HCT116 (cell line): ENCODE measurements around the gene UBTF. TPM values are rescaled to one million over a fixed set of nuclear protein-coding genes. Genes with fewer than 3 reads are reported as not detected.

Experiments used
- ATAC-seq: fragments of 200-7000 bp; cut with Tn5 transposase; 2 replicates; pipeline ENCODE4 v1.9.1; 2020; ENCODE audit warnings: mild to moderate bottlenecking, moderate library complexity
- BruUV-seq: library from RNA; stranded (reverse); fragments of 400-500 nt; replicated peaks from 2 replicates; lab custom pipeline; 2021; lab: Mats Ljungman, UMichigan
- CTCF ChIA-PET: fragments of 300-600 bp; sonication (Branson Sonifier 250); formaldehyde crosslinking; loops from one replicate; lab custom pipeline; 2021; ENCODE audit warnings: antibody characterized with exemption; lab: Charles Lee
- POLR2A ChIA-PET: fragments of 300-600, 350-600 bp; sonication (Branson Sonifier 250); formaldehyde crosslinking; loops from one replicate; lab custom pipeline; 2021; ENCODE audit warnings: antibody characterized with exemption; lab: Charles Lee
- RAD21 ChIA-PET, 2 experiments: fragments of 300-600 bp; sonication (Branson Sonifier 250); formaldehyde crosslinking; loops; one replicate each; lab custom pipeline; 2023; ENCODE audit warnings: low total read pairs in 2 of 2; ENCODE audit not compliant: uncharacterized antibody in 2 of 2, unreplicated experiment in 2 of 2, low non-redundant PET in 1 of 2; lab: Charles Lee
- DNase-seq: peaks from one replicate; pipeline ENCODE4 v3.0.0-alpha.2; 2010; ENCODE audit warnings: low read depth, low spot score
- H2AFZ ChIP-seq: fragments of 200-600 bp; shearing (Covaris generic), sonication (generic); 2 replicates; pipeline ENCODE4 v1.6.1; 2017; ENCODE audit warnings: low read depth, mixed run types, mixed read lengths, antibody characterized with exemption, low read length; ENCODE audit not compliant: poor library complexity, severe bottlenecking
- H3K27ac ChIP-seq: 2 replicates; pipeline ENCODE4 v1.5.1; 2012; ENCODE audit warnings: low read depth, low read length
- H3K27me3 ChIP-seq: fragments of 200-600 bp; sonication (generic); 2 replicates; pipeline ENCODE4 v1.6.1; 2016; ENCODE audit warnings: mixed run types, low read length, mixed read lengths; ENCODE audit not compliant: insufficient read depth
- H3K36me3 ChIP-seq, 2 experiments: fragments of 200-500 bp in 1 of 2; fragments of 200-600 bp in 1 of 2; sonication (Bioruptor generic) in 1 of 2; sonication (generic) in 1 of 2; 2 replicates each; pipeline versions ENCODE4 v1.5.1 to v1.6.1; 2014 to 2016; ENCODE audit warnings: low read length in 2 of 2, inconsistent platforms in 1 of 2, mixed read lengths in 1 of 2, mixed run types in 1 of 2; ENCODE audit not compliant: insufficient read depth in 2 of 2, control insufficient read depth in 1 of 2
- H3K4me1 ChIP-seq, 2 experiments: fragments of 200-600 bp in 1 of 2; sonication (generic) in 1 of 2; 2 replicates each; pipeline versions ENCODE4 v1.5.1 to v1.6.1; 2012 to 2017; ENCODE audit warnings: low read length in 2 of 2, inconsistent platforms in 1 of 2, mild to moderate bottlenecking in 1 of 2, mixed read lengths in 1 of 2, mixed run types in 1 of 2, moderate library complexity in 1 of 2; ENCODE audit not compliant: insufficient read depth in 2 of 2, control insufficient read depth in 1 of 2
- H3K4me2 ChIP-seq: fragments of 200-600 bp; sonication (generic); 2 replicates; pipeline ENCODE4 v1.6.1; 2017; ENCODE audit warnings: mixed run types, low read length, mixed read lengths
- H3K4me3 ChIP-seq, 2 experiments: fragments of 200-600 bp in 1 of 2; sonication (generic) in 1 of 2; replicated peaks in 1 of 2; 2 replicates each; pipeline ENCODE4 v1.5.1; 2011 to 2016; ENCODE audit warnings: low read length in 2 of 2, control low read depth in 1 of 2, low read depth in 1 of 2, mild to moderate bottlenecking in 1 of 2, mixed read lengths in 1 of 2, mixed run types in 1 of 2
- H3K79me2 ChIP-seq: fragments of 200-600 bp; sonication (generic); 2 replicates; pipeline ENCODE4 v1.6.1; 2017; ENCODE audit warnings: mild to moderate bottlenecking, mixed run types, low read length, moderate library complexity, mixed read lengths; ENCODE audit not compliant: insufficient read depth
- H3K9ac ChIP-seq: fragments of 200-600 bp; sonication (generic); 2 replicates; pipeline ENCODE4 v1.6.1; 2016; ENCODE audit warnings: low read length, mixed read lengths
- H3K9me2 ChIP-seq: fragments of 200-600 bp; sonication (generic), shearing (Covaris generic); 2 replicates; pipeline ENCODE4 v1.6.1; 2017; ENCODE audit warnings: mixed run types, mild to moderate bottlenecking, moderate library complexity; ENCODE audit not compliant: insufficient read depth
- H3K9me3 ChIP-seq, 2 experiments: fragments of 200-500 bp in 1 of 2; fragments of 200-600 bp in 1 of 2; sonication (Bioruptor generic) in 1 of 2; sonication (generic) in 1 of 2; 2 replicates each; pipeline ENCODE4 v1.6.1; 2014 to 2017; ENCODE audit warnings: low read length in 2 of 2, mixed read lengths in 2 of 2, inconsistent platforms in 1 of 2, low read depth in 1 of 2, mild to moderate bottlenecking in 1 of 2, mixed run types in 1 of 2, moderate library complexity in 1 of 2; ENCODE audit not compliant: control insufficient read depth in 1 of 2, insufficient read depth in 1 of 2
- H4K20me1 ChIP-seq: fragments of 200-600 bp; sonication (generic), shearing (Covaris generic); 2 replicates; pipeline ENCODE4 v1.6.1; 2017; ENCODE audit warnings: mixed run types, mild to moderate bottlenecking, moderate library complexity; ENCODE audit not compliant: insufficient read depth
- CBX3 ChIP-seq: IDR thresholded peaks from 2 replicates; pipeline ENCODE4 v1.6.1; 2012; ENCODE audit warnings: low read depth
- CEBPB ChIP-seq: IDR thresholded peaks from 2 replicates; pipeline ENCODE4 v1.6.1; 2012; ENCODE audit warnings: low read depth
- EGR1 ChIP-seq: IDR thresholded peaks from 2 replicates; pipeline ENCODE4 v1.6.1; 2012; ENCODE audit warnings: low read depth
- ELF1 ChIP-seq: IDR thresholded peaks from 2 replicates; pipeline ENCODE4 v1.6.1; 2012; ENCODE audit warnings: low read depth, borderline replicate concordance
- JUND ChIP-seq: IDR thresholded peaks from 2 replicates; pipeline ENCODE4 v1.6.1; 2012
- POLR2A ChIP-seq: IDR thresholded peaks from 2 replicates; pipeline ENCODE4 v1.7.0; 2011; ENCODE audit warnings: borderline replicate concordance; ENCODE audit not compliant: insufficient read depth, insufficient read length; ENCODE audit errors: extremely low read depth
- POLR2AphosphoS5 ChIP-seq: IDR thresholded peaks from 2 replicates; pipeline ENCODE4 v1.6.1; 2011; ENCODE audit warnings: mild to moderate bottlenecking, low read depth, low read length, moderate library complexity
- RAD21 ChIP-seq: IDR thresholded peaks from 2 replicates; pipeline ENCODE4 v1.6.1; 2012; ENCODE audit warnings: low read depth, mild to moderate bottlenecking
- SP1 ChIP-seq: IDR thresholded peaks from 2 replicates; pipeline ENCODE4 v1.6.1; 2012; ENCODE audit warnings: low read depth
- TCF7L2 ChIP-seq: IDR thresholded peaks from 2 replicates; pipeline ENCODE4 v1.7.0; 2011; ENCODE audit warnings: borderline replicate concordance, inconsistent platforms; ENCODE audit not compliant: insufficient read depth, insufficient read length; ENCODE audit errors: extremely low read depth
- YY1 ChIP-seq: IDR thresholded peaks from 2 replicates; pipeline ENCODE4 v1.6.1; 2011; ENCODE audit warnings: low read length, low read depth, moderate library complexity, mild to moderate bottlenecking; ENCODE audit not compliant: insufficient replicate concordance; ENCODE audit errors: extremely low read depth
- ZNF274 ChIP-seq: fragments of 200-500 bp; sonication (Bioruptor generic); IDR thresholded peaks from 2 replicates; pipeline ENCODE4 v1.6.1; 2014; ENCODE audit warnings: mild to moderate bottlenecking, low read depth, low read length, inconsistent platforms
- intact Hi-C: fragments of 100-400 bp; cut with micrococcal nuclease; formaldehyde crosslinking; loops from 2 replicates; pipeline ENCODE4 v1.10.0; 2022
- total RNA-seq: library from RNA; stranded (reverse); gene quantifications from one replicate; pipeline ENCODE4 v1.2.1, GENCODE V29; 2021; ENCODE audit not compliant: unreplicated experiment
- TF ChIP-seq, protein P1 (sequence below), 3 experiments: fragments of 200-600 bp in 1 of 3; sonication (generic) in 1 of 3; IDR thresholded peaks in 2 of 3; conservative IDR thresholded peaks in 1 of 3; 2 replicates each; pipeline ENCODE4 v1.5.1; 2012 to 2017; ENCODE audit warnings: low read depth in 2 of 3, low read length in 2 of 3, antibody characterized with exemption in 1 of 3, borderline replicate concordance in 1 of 3, control low read depth in 1 of 3, mild to moderate bottlenecking in 1 of 3, mixed read lengths in 1 of 3, mixed run types in 1 of 3, moderate library complexity in 1 of 3; ENCODE audit not compliant: insufficient read depth in 1 of 3
- TF ChIP-seq, protein P2 (sequence below): IDR thresholded peaks from 2 replicates; pipeline ENCODE4 v1.6.1; 2011; ENCODE audit warnings: mild to moderate bottlenecking, low read length, moderate library complexity; ENCODE audit not compliant: insufficient replicate concordance; ENCODE audit errors: extremely low read depth
- TF ChIP-seq, protein P3 (sequence below): IDR thresholded peaks from 2 replicates; pipeline ENCODE4 v1.6.1; 2012; ENCODE audit warnings: low read depth

The UBTF gene
- total RNA-seq, 1 experiment from 2014 or later: 84.3 TPM

DNA sequence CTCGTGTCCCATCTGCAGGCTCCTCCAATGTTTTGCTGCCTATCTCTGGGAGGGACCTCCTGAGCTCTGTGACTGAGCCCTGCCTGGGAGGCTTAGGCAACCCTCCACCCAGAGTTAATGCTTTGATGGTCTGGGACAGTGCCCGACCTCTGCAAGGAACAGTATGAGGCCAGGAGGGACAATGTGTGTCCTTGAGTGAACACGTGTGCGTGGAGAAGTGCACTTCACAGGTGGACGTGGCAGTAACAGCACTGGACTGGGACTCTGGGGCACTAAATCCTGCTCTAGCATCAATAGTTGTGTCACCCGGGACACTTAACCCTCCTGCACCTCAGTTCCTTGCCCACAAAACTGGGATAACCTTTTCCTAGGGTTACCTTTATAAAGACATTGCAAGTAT, 4.6 kb downstream of the UBTF start (continued):
- TF ChIP-seq, protein P1, sequence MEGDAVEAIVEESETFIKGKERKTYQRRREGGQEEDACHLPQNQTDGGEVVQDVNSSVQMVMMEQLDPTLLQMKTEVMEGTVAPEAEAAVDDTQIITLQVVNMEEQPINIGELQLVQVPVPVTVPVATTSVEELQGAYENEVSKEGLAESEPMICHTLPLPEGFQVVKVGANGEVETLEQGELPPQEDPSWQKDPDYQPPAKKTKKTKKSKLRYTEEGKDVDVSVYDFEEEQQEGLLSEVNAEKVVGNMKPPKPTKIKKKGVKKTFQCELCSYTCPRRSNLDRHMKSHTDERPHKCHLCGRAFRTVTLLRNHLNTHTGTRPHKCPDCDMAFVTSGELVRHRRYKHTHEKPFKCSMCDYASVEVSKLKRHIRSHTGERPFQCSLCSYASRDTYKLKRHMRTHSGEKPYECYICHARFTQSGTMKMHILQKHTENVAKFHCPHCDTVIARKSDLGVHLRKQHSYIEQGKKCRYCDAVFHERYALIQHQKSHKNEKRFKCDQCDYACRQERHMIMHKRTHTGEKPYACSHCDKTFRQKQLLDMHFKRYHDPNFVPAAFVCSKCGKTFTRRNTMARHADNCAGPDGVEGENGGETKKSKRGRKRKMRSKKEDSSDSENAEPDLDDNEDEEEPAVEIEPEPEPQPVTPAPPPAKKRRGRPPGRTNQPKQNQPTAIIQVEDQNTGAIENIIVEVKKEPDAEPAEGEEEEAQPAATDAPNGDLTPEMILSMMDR (IDR thresholded peaks at IDR 0.05 in 2 of 3, conservative IDR thresholded peaks at IDR 0.05 in 1 of 3; ENCODE audit: borderline replicate concordance in 1 of 3, insufficient read depth in 1 of 3, low read depth in 2 of 3, low read length in 2 of 3): no peak
- TF ChIP-seq, all 23 proteins: peak for 0

DNA sequence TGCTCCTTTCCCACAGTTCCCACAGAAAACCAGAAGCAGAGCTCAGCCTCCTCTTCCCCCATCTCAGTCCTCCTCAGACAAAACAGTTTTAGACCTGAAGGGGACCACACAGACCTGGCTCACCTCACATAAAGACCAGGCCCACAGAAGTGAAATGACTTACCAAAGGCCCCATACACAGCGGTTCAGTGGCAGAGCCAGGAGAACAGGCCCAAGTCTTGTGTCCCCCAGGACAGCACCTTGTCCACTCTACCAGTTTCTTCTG, 5.3 kb downstream of the UBTF start:
- Histone ChIP-seq H3K4me3 (no peak overlapping the region), H3K4me2 (no peak overlapping the region), H2AFZ (no peak overlapping the region), H3K9me3 (no peaks in the 10 kb centered on the region), H3K36me3 (peaks cover 23 to 51% of the 10 kb centered on the region in 2 experiments; a peak in 3 of 4 replicates), H4K20me1 (no peaks in the 10 kb centered on the region), H3K79me2 (peaks cover 41% of the 10 kb centered on the region), H3K4me1 (peaks cover 15 to 35% of the 10 kb centered on the region in 2 experiments), H3K9me2 (no peaks in the 10 kb centered on the region), H3K9ac (no peak overlapping the region), H3K27ac (peak overlapping the region; percentile 8; the same call in 1 of the 2 replicates), H3K27me3 (no peaks in the 10 kb centered on the region)
- intact Hi-C loops: loop anchor here (10.0 kb wide), 1 partner anchor 311 kb away; no protein-coding TSS in a partner anchor
- ChIA-PET POLR2A (no interaction called here), CTCF (no interaction called here), RAD21 (no interaction called here)
- DNase-seq (no peak), ATAC-seq (no peak)
- BruUV-seq: no TSS peak
- TF ChIP-seq EGR1 (no peak), YY1 (no peak), SP1 (no peak), CBX3 (no peak), JUND (no peak), CEBPB (no peak), ZNF274 (no peak), TCF7L2 (no peak), RAD21 (no peak), ELF1 (no peak), POLR2AphosphoS5 (no peak), POLR2A (no peak)
- TF ChIP-seq, protein P2, sequence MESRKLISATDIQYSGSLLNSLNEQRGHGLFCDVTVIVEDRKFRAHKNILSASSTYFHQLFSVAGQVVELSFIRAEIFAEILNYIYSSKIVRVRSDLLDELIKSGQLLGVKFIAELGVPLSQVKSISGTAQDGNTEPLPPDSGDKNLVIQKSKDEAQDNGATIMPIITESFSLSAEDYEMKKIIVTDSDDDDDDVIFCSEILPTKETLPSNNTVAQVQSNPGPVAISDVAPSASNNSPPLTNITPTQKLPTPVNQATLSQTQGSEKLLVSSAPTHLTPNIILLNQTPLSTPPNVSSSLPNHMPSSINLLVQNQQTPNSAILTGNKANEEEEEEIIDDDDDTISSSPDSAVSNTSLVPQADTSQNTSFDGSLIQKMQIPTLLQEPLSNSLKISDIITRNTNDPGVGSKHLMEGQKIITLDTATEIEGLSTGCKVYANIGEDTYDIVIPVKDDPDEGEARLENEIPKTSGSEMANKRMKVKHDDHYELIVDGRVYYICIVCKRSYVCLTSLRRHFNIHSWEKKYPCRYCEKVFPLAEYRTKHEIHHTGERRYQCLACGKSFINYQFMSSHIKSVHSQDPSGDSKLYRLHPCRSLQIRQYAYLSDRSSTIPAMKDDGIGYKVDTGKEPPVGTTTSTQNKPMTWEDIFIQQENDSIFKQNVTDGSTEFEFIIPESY: no peak
- TF ChIP-seq, protein P1 (IDR thresholded peaks at IDR 0.05 in 2 of 3, conservative IDR thresholded peaks at IDR 0.05 in 1 of 3; ENCODE audit: borderline replicate concordance in 1 of 3, insufficient read depth in 1 of 3, low read depth in 2 of 3, low read length in 2 of 3): no peak
- TF ChIP-seq, protein P3, sequence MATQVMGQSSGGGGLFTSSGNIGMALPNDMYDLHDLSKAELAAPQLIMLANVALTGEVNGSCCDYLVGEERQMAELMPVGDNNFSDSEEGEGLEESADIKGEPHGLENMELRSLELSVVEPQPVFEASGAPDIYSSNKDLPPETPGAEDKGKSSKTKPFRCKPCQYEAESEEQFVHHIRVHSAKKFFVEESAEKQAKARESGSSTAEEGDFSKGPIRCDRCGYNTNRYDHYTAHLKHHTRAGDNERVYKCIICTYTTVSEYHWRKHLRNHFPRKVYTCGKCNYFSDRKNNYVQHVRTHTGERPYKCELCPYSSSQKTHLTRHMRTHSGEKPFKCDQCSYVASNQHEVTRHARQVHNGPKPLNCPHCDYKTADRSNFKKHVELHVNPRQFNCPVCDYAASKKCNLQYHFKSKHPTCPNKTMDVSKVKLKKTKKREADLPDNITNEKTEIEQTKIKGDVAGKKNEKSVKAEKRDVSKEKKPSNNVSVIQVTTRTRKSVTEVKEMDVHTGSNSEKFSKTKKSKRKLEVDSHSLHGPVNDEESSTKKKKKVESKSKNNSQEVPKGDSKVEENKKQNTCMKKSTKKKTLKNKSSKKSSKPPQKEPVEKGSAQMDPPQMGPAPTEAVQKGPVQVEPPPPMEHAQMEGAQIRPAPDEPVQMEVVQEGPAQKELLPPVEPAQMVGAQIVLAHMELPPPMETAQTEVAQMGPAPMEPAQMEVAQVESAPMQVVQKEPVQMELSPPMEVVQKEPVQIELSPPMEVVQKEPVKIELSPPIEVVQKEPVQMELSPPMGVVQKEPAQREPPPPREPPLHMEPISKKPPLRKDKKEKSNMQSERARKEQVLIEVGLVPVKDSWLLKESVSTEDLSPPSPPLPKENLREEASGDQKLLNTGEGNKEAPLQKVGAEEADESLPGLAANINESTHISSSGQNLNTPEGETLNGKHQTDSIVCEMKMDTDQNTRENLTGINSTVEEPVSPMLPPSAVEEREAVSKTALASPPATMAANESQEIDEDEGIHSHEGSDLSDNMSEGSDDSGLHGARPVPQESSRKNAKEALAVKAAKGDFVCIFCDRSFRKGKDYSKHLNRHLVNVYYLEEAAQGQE: no peak
